ENCODE data around the gene TSPAN9.

- TF ChIP-seq CTCF (IDR thresholded peaks at IDR 0.05; ENCODE audit: insufficient read depth, low read depth, low read length), result no peak
- TF ChIP-seq EZH2 (IDR thresholded peaks at IDR 0.05; ENCODE audit: insufficient read depth, low read length), result no peak
Measured at GRCh38 chr12:3251691-3252090, 174.5 kb downstream of the TSPAN9 start.
